WERI-Rb-1 (cell line): ENCODE measurements around the gene PLCL1.

Source experiments
- DNase-seq: peaks from one replicate; pipeline ENCODE4 v3.0.0-alpha.2; 2020
- H3K27ac ChIP-seq: fragments of 250-450 bp; sonication (Bioruptor Pico); 2 replicates; pipeline ENCODE4 v1.5.1; 2020; ENCODE audit warnings: mild to moderate bottlenecking, moderate library complexity
- H3K27me3 ChIP-seq: fragments of 250-450 bp; sonication (Bioruptor Pico); 2 replicates; pipeline ENCODE4 v1.5.1; 2021; ENCODE audit warnings: mild to moderate bottlenecking, low read depth, moderate library complexity; ENCODE audit not compliant: insufficient read depth, severe bottlenecking
- H3K36me3 ChIP-seq: fragments of 250-450 bp; sonication (Bioruptor Pico); 2 replicates; pipeline ENCODE4 v1.5.1; 2020; ENCODE audit warnings: mild to moderate bottlenecking, moderate library complexity
- H3K4me3 ChIP-seq: 2 replicates; pipeline ENCODE4 v1.5.1; 2011; ENCODE audit warnings: low read depth, mild to moderate bottlenecking, control low read depth, low read length
- H3K9me3 ChIP-seq: fragments of 250-450 bp; sonication (Bioruptor Pico); 2 replicates; pipeline ENCODE4 v1.5.1; 2021; ENCODE audit warnings: mild to moderate bottlenecking, moderate library complexity; ENCODE audit not compliant: severe bottlenecking
- TF ChIP-seq, protein P1 (sequence below): IDR thresholded peaks from 2 replicates; pipeline ENCODE4 v1.5.1; 2011; ENCODE audit warnings: low read depth, mild to moderate bottlenecking, control low read depth, inconsistent platforms, low read length

The PLCL1 gene

GRCh38 chr2:197795277-197795676 lies 9.1 kb upstream of the PLCL1 start:
- H3K27me3 ChIP-seq, result no peaks in the 10 kb centered on the region
- H3K36me3 ChIP-seq, result no peaks in the 10 kb centered on the region
- no peak for DNase-seq
- TF ChIP-seq, protein P1, sequence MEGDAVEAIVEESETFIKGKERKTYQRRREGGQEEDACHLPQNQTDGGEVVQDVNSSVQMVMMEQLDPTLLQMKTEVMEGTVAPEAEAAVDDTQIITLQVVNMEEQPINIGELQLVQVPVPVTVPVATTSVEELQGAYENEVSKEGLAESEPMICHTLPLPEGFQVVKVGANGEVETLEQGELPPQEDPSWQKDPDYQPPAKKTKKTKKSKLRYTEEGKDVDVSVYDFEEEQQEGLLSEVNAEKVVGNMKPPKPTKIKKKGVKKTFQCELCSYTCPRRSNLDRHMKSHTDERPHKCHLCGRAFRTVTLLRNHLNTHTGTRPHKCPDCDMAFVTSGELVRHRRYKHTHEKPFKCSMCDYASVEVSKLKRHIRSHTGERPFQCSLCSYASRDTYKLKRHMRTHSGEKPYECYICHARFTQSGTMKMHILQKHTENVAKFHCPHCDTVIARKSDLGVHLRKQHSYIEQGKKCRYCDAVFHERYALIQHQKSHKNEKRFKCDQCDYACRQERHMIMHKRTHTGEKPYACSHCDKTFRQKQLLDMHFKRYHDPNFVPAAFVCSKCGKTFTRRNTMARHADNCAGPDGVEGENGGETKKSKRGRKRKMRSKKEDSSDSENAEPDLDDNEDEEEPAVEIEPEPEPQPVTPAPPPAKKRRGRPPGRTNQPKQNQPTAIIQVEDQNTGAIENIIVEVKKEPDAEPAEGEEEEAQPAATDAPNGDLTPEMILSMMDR, result no peak
- H3K9me3 ChIP-seq, result no peaks in the 10 kb centered on the region
- H3K4me3 ChIP-seq, result no peak overlapping the region
- H3K27ac ChIP-seq, result no peak overlapping the region

DNA sequence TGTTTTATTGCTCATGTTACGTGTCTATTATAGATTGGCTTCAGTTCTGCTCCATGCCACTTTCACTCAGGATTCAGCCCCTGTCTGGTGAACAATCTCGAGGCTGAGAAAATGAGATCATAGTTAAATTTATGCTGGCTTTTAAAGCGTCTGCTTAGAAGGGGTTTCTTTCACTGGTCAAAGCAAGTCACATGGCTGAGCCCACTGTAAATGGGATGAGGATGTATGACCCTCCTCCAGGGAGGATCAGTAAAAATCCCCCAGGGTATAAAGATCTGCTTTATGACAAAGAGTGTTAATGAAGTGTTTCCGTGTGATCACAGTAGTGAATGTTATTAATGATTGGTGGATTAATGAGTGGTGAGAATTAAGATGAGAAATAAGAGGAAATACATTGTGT lies 6.2 kb upstream of the PLCL1 start:
- H3K27me3 ChIP-seq, result no peaks in the 10 kb centered on the region
- H3K36me3 ChIP-seq, result no peaks in the 10 kb centered on the region
- no peaks in the 10 kb centered on the region for H3K9me3 ChIP-seq
- TF ChIP-seq, protein P1, result no peak
- no peak overlapping the region for H3K4me3 ChIP-seq
- DNase-seq, result no peak
- no peak overlapping the region for H3K27ac ChIP-seq

GRCh38 chr2:197799068-197799467 lies 5.3 kb upstream of the PLCL1 start:
- no peaks in the 10 kb centered on the region for H3K9me3 ChIP-seq
- H3K4me3 ChIP-seq, result no peak overlapping the region
- H3K36me3 ChIP-seq, result no peaks in the 10 kb centered on the region
- DNase-seq, result no peak
- TF ChIP-seq, protein P1, result no peak
- no peaks in the 10 kb centered on the region for H3K27me3 ChIP-seq
- H3K27ac ChIP-seq, result no peak overlapping the region

GRCh38 chr2:197800091-197800490 lies 4.3 kb upstream of the PLCL1 start:
- Histone ChIP-seq H3K4me3 (no peak overlapping the region), H3K27me3 (peaks cover 3% of the 10 kb centered on the region), H3K36me3 (no peaks in the 10 kb centered on the region), H3K9me3 (no peaks in the 10 kb centered on the region), H3K27ac (no peak overlapping the region)
- no peak for DNase-seq
- TF ChIP-seq, protein P1, result no peak

DNA sequence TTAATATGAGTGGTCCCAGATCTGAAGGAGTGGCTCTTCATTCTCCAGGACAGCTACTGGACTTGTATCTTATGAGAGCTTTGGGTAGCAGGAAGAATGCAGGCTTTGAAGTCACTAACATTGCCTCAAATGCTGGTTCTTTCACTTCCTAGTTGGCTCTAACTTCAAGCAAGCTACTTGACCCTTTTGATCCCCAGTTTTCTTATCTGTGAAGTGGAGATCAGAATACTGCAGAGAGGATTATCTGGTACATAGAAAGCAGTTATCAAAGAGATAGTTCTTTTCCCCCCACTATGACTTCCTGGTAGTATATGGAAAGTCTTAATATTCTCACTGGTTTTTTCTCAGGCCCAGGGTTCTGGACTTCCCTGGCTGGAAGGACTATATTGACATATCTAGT lies 3.4 kb upstream of the PLCL1 start:
- no peak overlapping the region for H3K27ac ChIP-seq
- no peaks in the 10 kb centered on the region for H3K9me3 ChIP-seq
- H3K4me3 ChIP-seq, result no peak overlapping the region
- no peaks in the 10 kb centered on the region for H3K36me3 ChIP-seq
- TF ChIP-seq, protein P1, result no peak
- H3K27me3 ChIP-seq, result peaks cover 9% of the 10 kb centered on the region
- no peak for DNase-seq

DNA sequence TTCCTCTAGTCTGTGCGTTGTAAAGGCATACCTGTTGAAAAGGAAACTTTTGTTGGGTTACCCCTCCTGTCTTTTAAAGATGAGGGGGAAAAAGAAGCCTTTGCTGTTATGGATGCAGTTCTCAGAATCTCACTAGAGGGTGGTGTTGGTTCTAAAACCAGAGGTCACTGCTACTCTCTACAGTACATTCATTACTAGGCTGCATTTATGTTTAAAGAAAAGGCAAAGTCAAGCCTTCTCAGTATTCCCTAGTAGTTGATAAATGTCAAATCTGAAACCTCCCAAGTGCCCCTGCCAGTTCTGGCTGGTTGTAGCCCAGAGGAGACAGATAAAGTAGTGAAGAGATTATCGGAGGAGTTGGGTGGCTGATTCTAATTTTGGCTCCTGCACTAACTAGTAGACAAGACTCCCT lies 1.4 kb upstream of the PLCL1 start:
- Histone ChIP-seq H3K27ac (no peak overlapping the region), H3K9me3 (no peaks in the 10 kb centered on the region), H3K4me3 (no peak overlapping the region), H3K36me3 (no peaks in the 10 kb centered on the region), H3K27me3 (peaks cover 9% of the 10 kb centered on the region)
- TF ChIP-seq, protein P1, result peak; percentile 68
- DNase-seq, result peak; percentile 25
